B cell (primary cell): ENCODE results near the gene ARHGAP15. TPM values are rescaled to one million over a fixed set of nuclear protein-coding genes. Genes with fewer than 3 reads are reported as not detected.

ENCODE experiments used
- ATAC-seq: fragments of 200-7000 bp; cut with Tn5 transposase; one replicate; pipeline ENCODE4 v1.10.0; 2021; ENCODE audit warnings: low read depth, mild to moderate bottlenecking, moderate number of reproducible peaks, moderate library complexity
- CTCF ChIA-PET: fragments of 350-600 bp; sonication (Branson Sonifier 250); formaldehyde crosslinking; loops from one replicate; lab custom pipeline; 2021; ENCODE audit warnings: antibody characterized with exemption, inconsistent platforms; lab: Charles Lee
- POLR2A ChIA-PET: fragments of 350-600 bp; sonication (Branson Sonifier 250); formaldehyde crosslinking; loops from one replicate; lab custom pipeline; 2021; ENCODE audit warnings: antibody characterized with exemption; lab: Charles Lee
- DNase-seq: peaks from one replicate; pipeline ENCODE4 v3.0.0; 2013
- H2AFZ ChIP-seq: 2 replicates; pipeline ENCODE4 v1.6.1; 2012; ENCODE audit warnings: mild to moderate bottlenecking, low read depth, low read length; ENCODE audit not compliant: insufficient read depth, poor library complexity, severe bottlenecking
- H3K27ac ChIP-seq, 2 donors: 1 replicate in 1 of 2; 2 replicates in 1 of 2; pipeline ENCODE4 v1.5.1; 2012 to 2013; ENCODE audit warnings: low read length in 2 of 2, mild to moderate bottlenecking in 2 of 2, moderate library complexity in 1 of 2
- H3K27me3 ChIP-seq, 4 experiments: fragments of 200-600 bp in 1 of 4; sonication (generic) in 1 of 4; replicated peaks in 1 of 4; 1 replicate in 2 of 4; 2 replicates in 2 of 4; pipeline versions ENCODE4 v1.6.1 to v1.7.0; 2013 to 2016; ENCODE audit warnings: low read length in 3 of 4, mild to moderate bottlenecking in 2 of 4, mixed read lengths in 1 of 4, moderate library complexity in 1 of 4; ENCODE audit not compliant: insufficient read depth in 4 of 4, control insufficient read depth in 3 of 4; ENCODE audit errors: control extremely low read depth in 1 of 4
- H3K36me3 ChIP-seq, 2 experiments: replicated peaks in 1 of 2; 1 replicate in 1 of 2; 2 replicates in 1 of 2; pipeline versions ENCODE4 v1.6.1 to v1.7.1; 2013; ENCODE audit warnings: low read length in 1 of 2; ENCODE audit not compliant: insufficient read depth in 2 of 2, control insufficient read depth in 1 of 2; ENCODE audit errors: control extremely low read depth in 1 of 2, extremely low read depth in 1 of 2
- H3K4me1 ChIP-seq, 2 donors: fragments of 200-600 bp in 1 of 2; sonication (generic) in 1 of 2; 1 replicate in 1 of 2; 2 replicates in 1 of 2; pipeline versions ENCODE4 v1.5.1 to v1.6.1; 2013 to 2017; ENCODE audit warnings: low read length in 2 of 2; ENCODE audit not compliant: control insufficient read depth in 2 of 2, insufficient read depth in 2 of 2
- H3K4me2 ChIP-seq: replicated peaks from 2 replicates; pipeline ENCODE3; 2012; ENCODE audit warnings: mild to moderate bottlenecking, low read depth, low read length; ENCODE audit not compliant: poor library complexity, severe bottlenecking
- H3K4me3 ChIP-seq, 5 experiments: fragments of 200-600 bp in 1 of 5; sonication (generic) in 1 of 5; 1 replicate in 3 of 5; 2 replicates in 2 of 5; pipeline versions ENCODE4 v1.5.1 to v1.7.0; 2011 to 2016; ENCODE audit warnings: low read length in 4 of 5, mild to moderate bottlenecking in 4 of 5, low read depth in 2 of 5, control low read depth in 1 of 5, moderate library complexity in 1 of 5; ENCODE audit not compliant: insufficient read depth in 1 of 5; ENCODE audit errors: control extremely low read depth in 1 of 5, extremely low read depth in 1 of 5
- H3K79me2 ChIP-seq: fragments of 200-600 bp; sonication (generic); one replicate; pipeline ENCODE4 v1.6.0; 2016; ENCODE audit warnings: low read length; ENCODE audit not compliant: control insufficient read depth, insufficient read depth
- H3K9ac ChIP-seq: fragments of 200-600 bp; sonication (generic); 2 replicates; pipeline ENCODE4 v1.6.1; 2017; ENCODE audit warnings: mild to moderate bottlenecking, low read length, moderate library complexity
- H3K9me3 ChIP-seq, 3 donors: one replicate each; pipeline versions ENCODE4 v1.6.1 to v1.7.1; 2013; ENCODE audit warnings: low read length in 2 of 3; ENCODE audit not compliant: control insufficient read depth in 2 of 3, insufficient read depth in 1 of 3; ENCODE audit errors: control extremely low read depth in 1 of 3
- H4K20me1 ChIP-seq: 2 replicates; pipeline ENCODE4 v1.6.0; 2012; ENCODE audit warnings: mild to moderate bottlenecking, low read length; ENCODE audit not compliant: insufficient read depth, control insufficient read depth, poor library complexity, severe bottlenecking
- H3K27ac Mint-ChIP-seq: one replicate; pipeline ENCODE4 v1.8.0; 2021; ENCODE audit warnings: mixed read lengths
- H3K27me3 Mint-ChIP-seq: one replicate; pipeline ENCODE4 v1.8.0; 2021; ENCODE audit warnings: mixed read lengths
- H3K4me1 Mint-ChIP-seq: one replicate; pipeline ENCODE4 v1.8.0; 2021; ENCODE audit warnings: mixed read lengths
- H3K4me3 Mint-ChIP-seq: one replicate; pipeline ENCODE4 v1.8.0; 2021; ENCODE audit warnings: mixed read lengths
- H3K9me3 Mint-ChIP-seq: one replicate; pipeline ENCODE4 v1.8.0; 2022; ENCODE audit warnings: mixed read lengths; ENCODE audit not compliant: insufficient read depth
- CTCF ChIP-seq: fragments of 200-600 bp; IDR thresholded peaks from one replicate; pipeline ENCODE4 v1.8.0; 2022; ENCODE audit warnings: antibody characterized with exemption, mild to moderate bottlenecking
- EZH2 ChIP-seq: IDR thresholded peaks from 2 replicates; pipeline ENCODE4 v1.6.1; 2012; ENCODE audit warnings: borderline replicate concordance, low read depth, mild to moderate bottlenecking, moderate library complexity, low read length; ENCODE audit not compliant: insufficient read depth, poor library complexity, severe bottlenecking
- WGBS: methylation state at CpG from one replicate; pipeline ENCODE4 v1.1.5; 2013; ENCODE audit warnings: missing lambda C conversion rate; ENCODE audit not compliant: insufficient coverage; 5-methylcytosine and 5-hydroxymethylcytosine counted together
- intact Hi-C: fragments of 100-400 bp; cut with micrococcal nuclease; formaldehyde crosslinking; loops from one replicate; pipeline ENCODE4 v1.10.0; 2022
- polyA plus RNA-seq: library from polyadenylated mRNA; depleted of rRNA; stranded (reverse); fragments of >200 nt; gene quantifications from 2 replicates; pipeline ENCODE4 v1.2.3, GENCODE V29; 2012
- total RNA-seq, 2 donors: library from RNA; stranded (reverse); fragments of 120-200 nt in 1 of 2; gene quantifications; 1 replicate in 1 of 2; 2 replicates in 1 of 2; pipeline versions ENCODE4 v1.2.3 to v1.2.4, GENCODE V29; 2013 to 2022

ARHGAP15 gene
- total and polyA plus RNA-seq, 2 donors (not counting 1 experiment from before 2014, with no cell fraction given): 58.6 to 187 TPM

DNA sequence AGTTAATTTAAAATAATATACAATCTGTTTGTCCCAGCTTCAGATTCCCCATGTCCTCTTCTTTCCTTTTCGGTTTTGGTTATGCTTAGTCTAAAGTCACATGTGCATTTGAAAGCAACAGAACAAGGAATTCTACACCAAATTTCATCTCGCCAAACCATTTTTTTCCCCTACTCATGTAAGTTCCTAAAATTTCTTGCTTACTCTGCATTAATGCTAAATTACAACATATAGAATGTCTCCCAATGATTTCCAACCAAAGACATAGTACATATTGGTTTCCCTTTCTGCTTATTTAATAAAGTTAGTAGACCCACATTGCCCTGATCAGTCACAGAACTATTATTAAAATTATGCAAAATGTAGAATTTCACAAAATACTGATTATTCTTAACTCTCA is 212.3 kb downstream of the ARHGAP15 start:
- H3K4me3 Mint-ChIP-seq: no peak overlapping the region
- H3K4me1 ChIP-seq: no peaks in the 10 kb centered on the region
- H2AFZ ChIP-seq: no peak overlapping the region
- H3K9me3 Mint-ChIP-seq: no peaks in the 10 kb centered on the region
- intact Hi-C loops: no loop called here
- no peak overlapping the region for H3K27ac Mint-ChIP-seq
- 94% methylated on average over 2 of the region's 2 CpGs for WGBS
- H3K36me3 ChIP-seq: peaks cover 0 to 5% of the 10 kb centered on the region in 2 experiments
- ATAC-seq: no peak
- no peaks in the 10 kb centered on the region for H3K27me3 ChIP-seq
- CTCF ChIA-PET: no interaction called here
- no peak overlapping the region for H3K4me2 ChIP-seq
- H3K27ac ChIP-seq: no peak overlapping the region
- no peaks in the 10 kb centered on the region for H3K27me3 Mint-ChIP-seq
- DNase-seq: no peak
- H3K9ac ChIP-seq: no peak overlapping the region
- H4K20me1 ChIP-seq: peaks cover 19% of the 10 kb centered on the region
- H3K4me3 ChIP-seq: no peak overlapping the region
- TF ChIP-seq EZH2: no peak
- TF ChIP-seq CTCF: no peak
- H3K79me2 ChIP-seq: peaks cover 19% of the 10 kb centered on the region
- H3K9me3 ChIP-seq: no peaks in the 10 kb centered on the region
- peaks cover 14% of the 10 kb centered on the region for H3K4me1 Mint-ChIP-seq
- POLR2A ChIA-PET: no interaction called here

- POLR2A ChIA-PET: no interaction called here
- H3K27ac ChIP-seq: no peak overlapping the region
- intact Hi-C loops: no loop called here
- H3K9ac ChIP-seq: no peak overlapping the region
- H2AFZ ChIP-seq: no peak overlapping the region
- no peaks in the 10 kb centered on the region for H3K4me1 ChIP-seq
- DNase-seq: no peak
- H4K20me1 ChIP-seq: peaks cover 19% of the 10 kb centered on the region
- TF ChIP-seq EZH2 (no peak), CTCF (no peak)
- H3K4me2 ChIP-seq: no peak overlapping the region
- H3K4me1 Mint-ChIP-seq: peaks cover 11% of the 10 kb centered on the region
- no peak for ATAC-seq
- no peak overlapping the region for H3K4me3 ChIP-seq
- peaks cover 9% of the 10 kb centered on the region for H3K79me2 ChIP-seq
- H3K27ac Mint-ChIP-seq: no peak overlapping the region
- WGBS: no CpG with 5 or more reads among the region's 2 CpGs
- H3K27me3 ChIP-seq: no peaks in the 10 kb centered on the region
- H3K27me3 Mint-ChIP-seq: no peaks in the 10 kb centered on the region
- CTCF ChIA-PET: no interaction called here
- H3K9me3 Mint-ChIP-seq: no peaks in the 10 kb centered on the region
- H3K36me3 ChIP-seq: peaks cover 2 to 5% of the 10 kb centered on the region in 2 experiments
- no peaks in the 10 kb centered on the region for H3K9me3 ChIP-seq
- H3K4me3 Mint-ChIP-seq: no peak overlapping the region
Observed at GRCh38 chr2:143344780-143345179, 215.6 kb downstream of the ARHGAP15 start.
